ENCODE results near the gene AFDN.

- no peak for TF ChIP-seq CTCF (IDR thresholded peaks at IDR 0.05; ENCODE audit: poor library complexity)
- TF ChIP-seq EZH2 (IDR thresholded peaks at IDR 0.05; ENCODE audit: borderline replicate concordance): no peak
Observed at GRCh38 chr6:167845856-167846255, 19.1 kb downstream of the AFDN start.
